ENCODE results near the gene KDM5B. TPM values are rescaled to one million over a fixed set of nuclear protein-coding genes. Genes with fewer than 3 reads are reported as not detected.

Gene KDM5B
- total RNA-seq, 2 experiments from 2014 or later, result 74.7 to 84.7 TPM

DNA sequence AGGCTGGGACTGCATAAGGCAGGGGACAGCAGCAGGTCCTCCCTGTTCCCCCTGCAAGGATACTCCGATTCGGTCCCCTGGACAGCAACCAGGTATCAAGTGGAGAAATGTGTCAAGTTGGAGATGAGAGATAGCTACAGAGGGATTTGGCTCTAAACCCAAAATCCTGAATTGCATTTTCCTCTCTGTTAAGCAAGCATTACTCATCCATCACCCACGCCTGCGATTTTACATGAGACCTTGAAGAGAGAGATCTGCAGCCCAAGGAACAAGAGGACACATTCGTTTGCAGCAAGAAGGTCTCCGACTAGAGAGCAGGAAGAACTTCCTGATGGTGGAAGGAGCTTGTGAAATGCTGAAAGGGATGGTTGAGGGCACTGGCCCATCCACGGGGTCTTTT lies 119.8 kb downstream of the KDM5B start:
- Histone ChIP-seq H3K27ac (ENCODE audit: low read depth in 1 of 2, low read length in 2 of 2) (no peak overlapping the region), H3K27me3 (ENCODE audit: control insufficient read depth in 1 of 2, insufficient read depth in 2 of 2, low read length in 2 of 2) (peaks cover 0 to 10% of the 10 kb centered on the region in 2 experiments), H3K36me3 (ENCODE audit: insufficient read depth, low read length) (no peaks in the 10 kb centered on the region), H3K4me1 (ENCODE audit: insufficient read depth, low read length) (no peaks in the 10 kb centered on the region), H3K4me3 (ENCODE audit: low read length) (no peak overlapping the region), H3K9me3 (ENCODE audit: control insufficient read depth in 1 of 2, insufficient read depth in 1 of 2, low read length in 2 of 2) (no peaks in the 10 kb centered on the region)
- ChIA-PET CTCF (no interaction called here), POLR2A (no interaction called here)
- H3K27ac Mint-ChIP-seq, result no peak overlapping the region
- H3K36me3 Mint-ChIP-seq (ENCODE audit: low read depth), result no peaks in the 10 kb centered on the region
- H3K9me3 Mint-ChIP-seq, result peaks cover 2% of the 10 kb centered on the region
- ATAC-seq (ENCODE audit: poor library complexity), result no peak
- no peak for DNase-seq
- intact Hi-C loops (cut with DNase I, micrococcal nuclease), result no loop called here
- no peaks in the 10 kb centered on the region for H3K4me1 Mint-ChIP-seq (ENCODE audit: low read depth)
- no peak overlapping the region for H3K4me3 Mint-ChIP-seq
- no peak for TF ChIP-seq CTCF (IDR thresholded peaks at IDR 0.05)
- H3K27me3 Mint-ChIP-seq, result peaks cover 78% of the 10 kb centered on the region

- ChIA-PET POLR2A (no interaction called here), CTCF (interaction anchor here (0.8 kb wide), 1 partner anchor 1965 kb away, joined by 3 read pairs; no protein-coding TSS in a partner anchor)
- ATAC-seq (ENCODE audit: poor library complexity), result no peak
- Histone ChIP-seq H3K9me3 (ENCODE audit: control insufficient read depth in 1 of 2, insufficient read depth in 1 of 2, low read length in 2 of 2) (no peaks in the 10 kb centered on the region), H3K27ac (ENCODE audit: low read depth in 1 of 2, low read length in 2 of 2) (no peak overlapping the region), H3K4me3 (ENCODE audit: low read length) (no peak overlapping the region), H3K36me3 (ENCODE audit: insufficient read depth, low read length) (no peaks in the 10 kb centered on the region), H3K4me1 (ENCODE audit: insufficient read depth, low read length) (no peaks in the 10 kb centered on the region), H3K27me3 (ENCODE audit: control insufficient read depth in 1 of 2, insufficient read depth in 2 of 2, low read length in 2 of 2) (peaks cover 0 to 10% of the 10 kb centered on the region in 2 experiments)
- Mint-ChIP-seq H3K27me3 (peaks cover 77% of the 10 kb centered on the region), H3K4me1 (ENCODE audit: low read depth) (no peaks in the 10 kb centered on the region), H3K36me3 (ENCODE audit: low read depth) (no peaks in the 10 kb centered on the region), H3K4me3 (no peak overlapping the region), H3K27ac (no peak overlapping the region), H3K9me3 (no peaks in the 10 kb centered on the region)
- TF ChIP-seq CTCF (IDR thresholded peaks at IDR 0.05), result no peak
- intact Hi-C loops (cut with DNase I, micrococcal nuclease), result no loop called here
- DNase-seq, result no peak
These were observed 120.4 kb downstream of the KDM5B start for GRCh38 chr1:202687798-202688197.

- no peaks in the 10 kb centered on the region for H3K4me1 ChIP-seq (ENCODE audit: insufficient read depth, low read length)
- POLR2A ChIA-PET, result no interaction called here
These were observed 120.9 kb downstream of the KDM5B start for GRCh38 chr1:202687370-202687769.

More at GRCh38 chr1:202687370-202687769, 120.9 kb downstream of the KDM5B start:
- H3K9me3 Mint-ChIP-seq, result no peaks in the 10 kb centered on the region
- Histone ChIP-seq H3K27me3 (ENCODE audit: control insufficient read depth in 1 of 2, insufficient read depth in 2 of 2, low read length in 2 of 2) (peaks cover 0 to 10% of the 10 kb centered on the region in 2 experiments), H3K36me3 (ENCODE audit: insufficient read depth, low read length) (no peaks in the 10 kb centered on the region), H3K9me3 (ENCODE audit: control insufficient read depth in 1 of 2, insufficient read depth in 1 of 2, low read length in 2 of 2) (no peaks in the 10 kb centered on the region), H3K4me3 (ENCODE audit: low read length) (no peak overlapping the region), H3K27ac (ENCODE audit: low read depth in 1 of 2, low read length in 2 of 2) (no peak overlapping the region)
- no peak for TF ChIP-seq CTCF (IDR thresholded peaks at IDR 0.05)
- peaks cover 78% of the 10 kb centered on the region for H3K27me3 Mint-ChIP-seq
- no peaks in the 10 kb centered on the region for H3K36me3 Mint-ChIP-seq (ENCODE audit: low read depth)
- no peak overlapping the region for H3K4me3 Mint-ChIP-seq
- intact Hi-C loops (cut with DNase I, micrococcal nuclease), result no loop called here
- ATAC-seq (ENCODE audit: poor library complexity) (no peak), DNase-seq (no peak)
- H3K4me1 Mint-ChIP-seq (ENCODE audit: low read depth), result no peaks in the 10 kb centered on the region
- H3K27ac Mint-ChIP-seq, result no peak overlapping the region
- CTCF ChIA-PET, result interaction anchor here (0.8 kb wide), 1 partner anchor 1965 kb away, joined by 3 read pairs; no protein-coding TSS in a partner anchor

Measured in CD4-positive, alpha-beta T cell (primary cell).